HEK293 (cell line): ENCODE data around the gene IQCH.

Experiments
- CTCF ChIA-PET: fragments of 350-600 bp; formaldehyde crosslinking; extraction: SDS; loops from one replicate; lab custom pipeline; 2021; ENCODE audit warnings: antibody characterized with exemption; lab: Yijun Ruan, JAX
- POLR2A ChIA-PET: fragments of 300-600 bp; formaldehyde crosslinking; extraction: SDS; loops from one replicate; lab custom pipeline; 2020; ENCODE audit warnings: antibody characterized with exemption, inconsistent platforms; lab: Yijun Ruan, JAX
- H3K27ac ChIP-seq: fragments of 200-500 bp; sonication (Bioruptor generic); 2 replicates; pipeline ENCODE4 v1.5.1; 2014; ENCODE audit warnings: low read depth, low read length, control low read depth, inconsistent platforms; ENCODE audit errors: extremely low read depth
- H3K36me3 ChIP-seq, 2 experiments: fragments of 200-500 bp in 1 of 2; sonication (Bioruptor generic) in 1 of 2; 1 replicate in 1 of 2; 2 replicates in 1 of 2; pipeline ENCODE4 v1.5.1; 2014 to 2017; ENCODE audit warnings: inconsistent platforms in 2 of 2, low read length in 2 of 2; ENCODE audit not compliant: control insufficient read depth in 2 of 2, insufficient read depth in 1 of 2
- H3K4me1 ChIP-seq: fragments of 200-500 bp; sonication (Bioruptor generic); 2 replicates; pipeline ENCODE4 v1.5.1; 2014; ENCODE audit warnings: mild to moderate bottlenecking, low read length, inconsistent platforms; ENCODE audit not compliant: control insufficient read depth, insufficient read depth
- H3K4me3 ChIP-seq: 2 replicates; pipeline ENCODE4 v1.5.1; 2011; ENCODE audit warnings: low read depth, mild to moderate bottlenecking, control low read depth, low read length, moderate library complexity
- H3K9me3 ChIP-seq: fragments of 200-500 bp; sonication (Bioruptor generic); 2 replicates; pipeline ENCODE4 v1.5.1; 2014; ENCODE audit warnings: low read depth, low read length, inconsistent platforms; ENCODE audit not compliant: control insufficient read depth, insufficient read depth
- HOXA7 ChIP-seq: sonication (generic); formaldehyde crosslinking; IDR thresholded peaks from 2 replicates; pipeline ENCODE4 v1.8.1; 2022; ENCODE audit warnings: missing genetic modification reagents, borderline replicate concordance
- REPIN1 ChIP-seq: fragments of 450-650 bp; formaldehyde crosslinking; IDR thresholded peaks from 2 replicates; pipeline ENCODE4 v1.5.1; 2017; ENCODE audit warnings: missing biosample characterization, missing genetic modification characterization, low read depth
- TCF7L2 ChIP-seq: IDR thresholded peaks from 2 replicates; pipeline ENCODE4 v1.6.1; 2011; ENCODE audit warnings: low read depth, mild to moderate bottlenecking, inconsistent platforms, low read length, moderate library complexity, borderline replicate concordance
- ZNF114 ChIP-seq: fragments of 450-650 bp; formaldehyde crosslinking; IDR thresholded peaks from 2 replicates; pipeline ENCODE4 v1.5.0; 2017; ENCODE audit warnings: missing biosample characterization, missing genetic modification characterization
- ZNF157 ChIP-seq: fragments of 450-650 bp; formaldehyde crosslinking; IDR thresholded peaks from 2 replicates; pipeline ENCODE4 v1.5.1; 2016; ENCODE audit warnings: missing biosample characterization, missing genetic modification characterization
- ZNF311 ChIP-seq: fragments of 450-650 bp; formaldehyde crosslinking; IDR thresholded peaks from 2 replicates; pipeline ENCODE4 v1.5.1; 2017; ENCODE audit warnings: missing biosample characterization, missing genetic modification characterization, borderline replicate concordance
- ZNF433 ChIP-seq: fragments of 450-650 bp; formaldehyde crosslinking; IDR thresholded peaks from 2 replicates; pipeline ENCODE4 v1.5.1; 2016; ENCODE audit warnings: missing biosample characterization, missing genetic modification characterization, low read depth
- ZNF473 ChIP-seq: fragments of 450-650 bp; formaldehyde crosslinking; IDR thresholded peaks from 2 replicates; pipeline ENCODE4 v1.5.1; 2017; ENCODE audit warnings: missing biosample characterization, missing genetic modification characterization
- ZNF501 ChIP-seq: fragments of 450-650 bp; formaldehyde crosslinking; IDR thresholded peaks from 2 replicates; pipeline ENCODE4 v1.5.1; 2016; ENCODE audit warnings: missing biosample characterization, missing genetic modification characterization
- ZNF510 ChIP-seq: fragments of 450-650 bp; formaldehyde crosslinking; IDR thresholded peaks from 2 replicates; pipeline ENCODE4 v1.5.1; 2018; ENCODE audit warnings: mild to moderate bottlenecking, missing genetic modification characterization, missing biosample characterization; ENCODE audit not compliant: insufficient replicate concordance
- ZNF629 ChIP-seq: fragments of 450-650 bp; formaldehyde crosslinking; IDR thresholded peaks from 2 replicates; pipeline ENCODE4 v1.5.1; 2017; ENCODE audit warnings: missing biosample characterization, missing genetic modification characterization
- ZNF677 ChIP-seq: fragments of 450-650 bp; IDR thresholded peaks from 2 replicates; pipeline ENCODE4 v1.5.0; 2018; ENCODE audit warnings: missing biosample characterization, mild to moderate bottlenecking, missing genetic modification characterization, moderate library complexity
- ZNF776 ChIP-seq: fragments of 450-650 bp; formaldehyde crosslinking; IDR thresholded peaks from 2 replicates; pipeline ENCODE4 v1.5.0; 2017; ENCODE audit warnings: missing biosample characterization, missing genetic modification characterization, borderline replicate concordance
- ZNF791 ChIP-seq: fragments of 450-650 bp; formaldehyde crosslinking; IDR thresholded peaks from 2 replicates; pipeline ENCODE4 v1.5.1; 2016; ENCODE audit warnings: missing biosample characterization, missing genetic modification characterization
- TF ChIP-seq, protein P1 (sequence below): fragments of 450-650 bp; formaldehyde crosslinking; IDR thresholded peaks from 2 replicates; pipeline ENCODE4 v1.5.1; 2016; ENCODE audit warnings: missing biosample characterization, missing genetic modification characterization
- TF ChIP-seq, protein P2 (sequence below): fragments of 450-650 bp; formaldehyde crosslinking; conservative IDR thresholded peaks from 2 replicates; pipeline ENCODE4 v1.5.1; 2016; ENCODE audit warnings: low read depth, missing biosample characterization, missing genetic modification characterization
- TF ChIP-seq, protein P3 (sequence below): fragments of 450-650 bp; formaldehyde crosslinking; IDR thresholded peaks from 2 replicates; pipeline ENCODE4 v1.5.1; 2016; ENCODE audit warnings: missing biosample characterization, missing genetic modification characterization
- TF ChIP-seq, protein P4 (sequence below): fragments of 450-650 bp; formaldehyde crosslinking; IDR thresholded peaks from 2 replicates; pipeline ENCODE4 v1.5.1; 2017; ENCODE audit warnings: missing biosample characterization, missing genetic modification characterization
- TF ChIP-seq, protein P5 (sequence below): fragments of 450-650 bp; formaldehyde crosslinking; conservative IDR thresholded peaks from 2 replicates; pipeline ENCODE4 v1.5.1; 2016; ENCODE audit warnings: low read depth, missing biosample characterization, missing genetic modification characterization

The IQCH gene

DNA sequence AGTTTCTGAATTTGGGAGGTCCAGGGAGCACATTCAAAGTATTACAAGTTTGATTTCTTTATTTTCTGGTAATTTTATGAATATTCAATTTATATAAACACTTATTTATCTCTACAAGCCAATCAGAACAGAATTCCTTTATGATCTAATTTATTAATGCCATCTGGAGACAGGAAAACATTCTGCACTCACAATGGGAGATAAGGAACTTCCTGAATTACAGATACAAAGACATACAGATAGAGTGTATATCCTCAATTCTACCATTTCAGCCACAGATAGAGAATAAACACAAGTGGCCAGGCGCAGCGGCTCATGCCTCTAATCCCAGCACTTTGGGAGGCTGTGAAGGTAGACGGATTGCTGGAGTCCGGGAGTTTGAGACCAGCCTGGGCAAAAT, 86.0 kb downstream of the IQCH start (continued):
- TF ChIP-seq, protein P1, sequence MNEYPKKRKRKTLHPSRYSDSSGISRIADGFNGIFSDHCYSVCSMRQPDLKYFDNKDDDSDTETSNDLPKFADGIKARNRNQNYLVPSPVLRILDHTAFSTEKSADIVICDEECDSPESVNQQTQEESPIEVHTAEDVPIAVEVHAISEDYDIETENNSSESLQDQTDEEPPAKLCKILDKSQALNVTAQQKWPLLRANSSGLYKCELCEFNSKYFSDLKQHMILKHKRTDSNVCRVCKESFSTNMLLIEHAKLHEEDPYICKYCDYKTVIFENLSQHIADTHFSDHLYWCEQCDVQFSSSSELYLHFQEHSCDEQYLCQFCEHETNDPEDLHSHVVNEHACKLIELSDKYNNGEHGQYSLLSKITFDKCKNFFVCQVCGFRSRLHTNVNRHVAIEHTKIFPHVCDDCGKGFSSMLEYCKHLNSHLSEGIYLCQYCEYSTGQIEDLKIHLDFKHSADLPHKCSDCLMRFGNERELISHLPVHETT = no peak
- TF ChIP-seq, protein P2, sequence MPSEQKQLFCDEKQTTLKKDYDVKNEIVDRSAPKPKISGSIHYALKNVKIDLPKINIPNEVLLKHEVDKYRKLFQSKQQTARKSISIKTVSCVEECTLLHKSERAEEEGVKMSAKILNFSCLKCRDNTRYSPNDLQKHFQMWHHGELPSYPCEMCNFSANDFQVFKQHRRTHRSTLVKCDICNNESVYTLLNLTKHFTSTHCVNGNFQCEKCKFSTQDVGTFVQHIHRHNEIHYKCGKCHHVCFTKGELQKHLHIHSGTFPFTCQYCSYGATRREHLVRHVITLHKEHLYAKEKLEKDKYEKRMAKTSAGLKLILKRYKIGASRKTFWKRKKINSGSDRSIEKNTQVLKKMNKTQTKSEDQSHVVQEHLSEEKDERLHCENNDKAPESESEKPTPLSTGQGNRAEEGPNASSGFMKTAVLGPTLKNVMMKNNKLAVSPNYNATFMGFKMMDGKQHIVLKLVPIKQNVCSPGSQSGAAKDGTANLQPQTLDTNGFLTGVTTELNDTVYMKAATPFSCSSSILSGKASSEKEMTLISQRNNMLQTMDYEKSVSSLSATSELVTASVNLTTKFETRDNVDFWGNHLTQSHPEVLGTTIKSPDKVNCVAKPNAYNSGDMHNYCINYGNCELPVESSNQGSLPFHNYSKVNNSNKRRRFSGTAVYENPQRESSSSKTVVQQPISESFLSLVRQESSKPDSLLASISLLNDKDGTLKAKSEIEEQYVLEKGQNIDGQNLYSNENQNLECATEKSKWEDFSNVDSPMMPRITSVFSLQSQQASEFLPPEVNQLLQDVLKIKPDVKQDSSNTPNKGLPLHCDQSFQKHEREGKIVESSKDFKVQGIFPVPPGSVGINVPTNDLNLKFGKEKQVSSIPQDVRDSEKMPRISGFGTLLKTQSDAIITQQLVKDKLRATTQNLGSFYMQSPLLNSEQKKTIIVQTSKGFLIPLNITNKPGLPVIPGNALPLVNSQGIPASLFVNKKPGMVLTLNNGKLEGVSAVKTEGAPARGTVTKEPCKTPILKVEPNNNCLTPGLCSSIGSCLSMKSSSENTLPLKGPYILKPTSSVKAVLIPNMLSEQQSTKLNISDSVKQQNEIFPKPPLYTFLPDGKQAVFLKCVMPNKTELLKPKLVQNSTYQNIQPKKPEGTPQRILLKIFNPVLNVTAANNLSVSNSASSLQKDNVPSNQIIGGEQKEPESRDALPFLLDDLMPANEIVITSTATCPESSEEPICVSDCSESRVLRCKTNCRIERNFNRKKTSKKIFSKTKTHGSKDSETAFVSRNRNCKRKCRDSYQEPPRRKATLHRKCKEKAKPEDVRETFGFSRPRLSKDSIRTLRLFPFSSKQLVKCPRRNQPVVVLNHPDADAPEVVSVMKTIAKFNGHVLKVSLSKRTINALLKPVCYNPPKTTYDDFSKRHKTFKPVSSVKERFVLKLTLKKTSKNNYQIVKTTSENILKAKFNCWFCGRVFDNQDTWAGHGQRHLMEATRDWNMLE (tag by site-specific recombination) = no peak
- TF ChIP-seq ZNF501 (tag by site-specific recombination) = no peak
- TF ChIP-seq, protein P3, sequence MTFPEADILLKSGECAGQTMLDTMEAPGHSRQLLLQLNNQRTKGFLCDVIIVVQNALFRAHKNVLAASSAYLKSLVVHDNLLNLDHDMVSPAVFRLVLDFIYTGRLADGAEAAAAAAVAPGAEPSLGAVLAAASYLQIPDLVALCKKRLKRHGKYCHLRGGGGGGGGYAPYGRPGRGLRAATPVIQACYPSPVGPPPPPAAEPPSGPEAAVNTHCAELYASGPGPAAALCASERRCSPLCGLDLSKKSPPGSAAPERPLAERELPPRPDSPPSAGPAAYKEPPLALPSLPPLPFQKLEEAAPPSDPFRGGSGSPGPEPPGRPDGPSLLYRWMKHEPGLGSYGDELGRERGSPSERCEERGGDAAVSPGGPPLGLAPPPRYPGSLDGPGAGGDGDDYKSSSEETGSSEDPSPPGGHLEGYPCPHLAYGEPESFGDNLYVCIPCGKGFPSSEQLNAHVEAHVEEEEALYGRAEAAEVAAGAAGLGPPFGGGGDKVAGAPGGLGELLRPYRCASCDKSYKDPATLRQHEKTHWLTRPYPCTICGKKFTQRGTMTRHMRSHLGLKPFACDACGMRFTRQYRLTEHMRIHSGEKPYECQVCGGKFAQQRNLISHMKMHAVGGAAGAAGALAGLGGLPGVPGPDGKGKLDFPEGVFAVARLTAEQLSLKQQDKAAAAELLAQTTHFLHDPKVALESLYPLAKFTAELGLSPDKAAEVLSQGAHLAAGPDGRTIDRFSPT (tag by site-specific recombination) = no peak

DNA sequence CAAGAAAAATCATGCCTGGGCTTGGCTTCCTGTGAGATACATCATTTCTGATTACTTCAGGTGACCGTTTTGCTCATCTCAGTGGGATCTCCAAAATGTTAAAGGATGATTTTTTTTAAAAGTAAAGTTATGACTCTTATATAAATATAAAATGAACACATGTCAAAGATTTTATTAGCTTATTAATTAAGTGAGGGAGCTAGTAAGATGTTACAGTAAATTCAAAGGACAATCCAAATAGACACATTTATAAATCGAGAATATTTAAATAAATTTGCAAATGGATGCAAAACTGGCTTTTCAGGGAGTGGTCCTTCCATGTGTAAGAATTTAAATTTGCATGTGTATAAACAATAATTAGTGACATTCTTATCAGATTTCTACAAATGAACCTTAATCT, 87.0 kb downstream of the IQCH start:
- ChIA-PET CTCF (no interaction called here), POLR2A (no interaction called here)
- H3K9me3 ChIP-seq = no peaks in the 10 kb centered on the region
- H3K36me3 ChIP-seq = no peaks in the 10 kb centered on the region
- no peak overlapping the region for H3K4me3 ChIP-seq
- no peak overlapping the region for H3K27ac ChIP-seq
- TF ChIP-seq ZNF510 (tag by site-specific recombination) (peak; percentile 99), ZNF629 (tag by site-specific recombination) (no peak)
- H3K4me1 ChIP-seq = no peaks in the 10 kb centered on the region

DNA sequence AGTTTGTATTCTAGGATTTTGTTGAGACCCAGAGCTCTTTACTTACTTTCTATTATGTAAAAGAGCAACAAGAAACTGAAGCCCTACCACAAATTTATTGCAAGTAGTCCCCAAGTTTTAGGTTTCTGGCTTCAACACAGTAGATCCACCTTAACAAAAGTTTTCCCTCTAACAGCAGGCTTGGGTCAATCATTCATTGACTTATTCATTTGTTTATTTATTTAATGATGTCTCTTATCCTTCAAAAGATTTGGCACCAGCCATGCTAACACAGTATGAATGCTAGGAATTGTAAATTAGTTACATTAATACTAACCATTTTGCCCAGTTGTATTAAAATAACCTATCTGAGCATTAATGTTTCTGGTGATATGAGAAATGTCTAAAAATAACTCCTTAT, 88.6 kb downstream of the IQCH start:
- no peaks in the 10 kb centered on the region for H3K4me1 ChIP-seq
- no peak overlapping the region for H3K27ac ChIP-seq
- no peaks in the 10 kb centered on the region for H3K36me3 ChIP-seq
- H3K9me3 ChIP-seq = peaks cover 3% of the 10 kb centered on the region; the same call in 1 of the 2 replicates
- no peak overlapping the region for H3K4me3 ChIP-seq
- ChIA-PET CTCF (no interaction called here), POLR2A (interaction anchor here (0.9 kb wide), 1 partner anchor 9 kb away, joined by 3 read pairs; no protein-coding TSS in a partner anchor)
- no peak for TF ChIP-seq ZNF776
- TF ChIP-seq ZNF677 (tag by site-specific recombination) = no peak
- TF ChIP-seq, protein P4, sequence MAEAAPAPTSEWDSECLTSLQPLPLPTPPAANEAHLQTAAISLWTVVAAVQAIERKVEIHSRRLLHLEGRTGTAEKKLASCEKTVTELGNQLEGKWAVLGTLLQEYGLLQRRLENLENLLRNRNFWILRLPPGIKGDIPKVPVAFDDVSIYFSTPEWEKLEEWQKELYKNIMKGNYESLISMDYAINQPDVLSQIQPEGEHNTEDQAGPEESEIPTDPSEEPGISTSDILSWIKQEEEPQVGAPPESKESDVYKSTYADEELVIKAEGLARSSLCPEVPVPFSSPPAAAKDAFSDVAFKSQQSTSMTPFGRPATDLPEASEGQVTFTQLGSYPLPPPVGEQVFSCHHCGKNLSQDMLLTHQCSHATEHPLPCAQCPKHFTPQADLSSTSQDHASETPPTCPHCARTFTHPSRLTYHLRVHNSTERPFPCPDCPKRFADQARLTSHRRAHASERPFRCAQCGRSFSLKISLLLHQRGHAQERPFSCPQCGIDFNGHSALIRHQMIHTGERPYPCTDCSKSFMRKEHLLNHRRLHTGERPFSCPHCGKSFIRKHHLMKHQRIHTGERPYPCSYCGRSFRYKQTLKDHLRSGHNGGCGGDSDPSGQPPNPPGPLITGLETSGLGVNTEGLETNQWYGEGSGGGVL = no peak
- TF ChIP-seq ZNF473 = no peak
- TF ChIP-seq ZNF791 (tag by site-specific recombination) = no peak
- no peak for TF ChIP-seq ZNF311 (tag by site-specific recombination)
- no peak for TF ChIP-seq REPIN1 (tag by site-specific recombination)
- TF ChIP-seq HOXA7 (CRISPR knock-in tag) = no peak
- TF ChIP-seq, protein P5, sequence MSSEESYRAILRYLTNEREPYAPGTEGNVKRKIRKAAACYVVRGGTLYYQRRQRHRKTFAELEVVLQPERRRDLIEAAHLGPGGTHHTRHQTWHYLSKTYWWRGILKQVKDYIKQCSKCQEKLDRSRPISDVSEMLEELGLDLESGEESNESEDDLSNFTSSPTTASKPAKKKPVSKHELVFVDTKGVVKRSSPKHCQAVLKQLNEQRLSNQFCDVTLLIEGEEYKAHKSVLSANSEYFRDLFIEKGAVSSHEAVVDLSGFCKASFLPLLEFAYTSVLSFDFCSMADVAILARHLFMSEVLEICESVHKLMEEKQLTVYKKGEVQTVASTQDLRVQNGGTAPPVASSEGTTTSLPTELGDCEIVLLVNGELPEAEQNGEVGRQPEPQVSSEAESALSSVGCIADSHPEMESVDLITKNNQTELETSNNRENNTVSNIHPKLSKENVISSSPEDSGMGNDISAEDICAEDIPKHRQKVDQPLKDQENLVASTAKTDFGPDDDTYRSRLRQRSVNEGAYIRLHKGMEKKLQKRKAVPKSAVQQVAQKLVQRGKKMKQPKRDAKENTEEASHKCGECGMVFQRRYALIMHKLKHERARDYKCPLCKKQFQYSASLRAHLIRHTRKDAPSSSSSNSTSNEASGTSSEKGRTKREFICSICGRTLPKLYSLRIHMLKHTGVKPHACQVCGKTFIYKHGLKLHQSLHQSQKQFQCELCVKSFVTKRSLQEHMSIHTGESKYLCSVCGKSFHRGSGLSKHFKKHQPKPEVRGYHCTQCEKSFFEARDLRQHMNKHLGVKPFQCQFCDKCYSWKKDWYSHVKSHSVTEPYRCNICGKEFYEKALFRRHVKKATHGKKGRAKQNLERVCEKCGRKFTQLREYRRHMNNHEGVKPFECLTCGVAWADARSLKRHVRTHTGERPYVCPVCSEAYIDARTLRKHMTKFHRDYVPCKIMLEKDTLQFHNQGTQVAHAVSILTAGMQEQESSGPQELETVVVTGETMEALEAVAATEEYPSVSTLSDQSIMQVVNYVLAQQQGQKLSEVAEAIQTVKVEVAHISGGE (tag by site-specific recombination) = no peak
- TF ChIP-seq ZNF157 = no peak
- no peak for TF ChIP-seq ZNF114
- TF ChIP-seq ZNF433 (tag by site-specific recombination) = no peak
- TF ChIP-seq TCF7L2 = no peak
